Measurements from ENCODE around the gene OGDH. TPM values are rescaled to one million over a fixed set of nuclear protein-coding genes. Genes with fewer than 3 reads are reported as not detected.

The OGDH gene
- total and polyA plus RNA-seq, 7 donors: 176 to 500 (median 252) TPM

- no peaks in the 10 kb centered on the region for H3K36me3 ChIP-seq (ENCODE audit: insufficient read depth in 1 of 2, low read depth in 1 of 2)
- intact Hi-C loops (cut with DNase I): no loop called here
- H3K4me3 ChIP-seq: no peak overlapping the region
- peak in 3 of 4 donors; percentile 43 to 52 (median 51) for ATAC-seq
- H3K27me3 ChIP-seq (ENCODE audit: insufficient read depth in 3 of 3, low read length in 2 of 3): no peaks in the 10 kb centered on the region
- no peak for TF ChIP-seq CTCF (IDR thresholded peaks at IDR 0.05)
- no peak for DNase-seq
- WGBS, 3 donors: 81 to 88% (median 81%) methylated on average over 5 of the region's 5 CpGs
- H3K9me3 ChIP-seq: no peaks in the 10 kb centered on the region
- no peaks in the 10 kb centered on the region for H3K4me1 ChIP-seq
- no peak overlapping the region for H3K27ac ChIP-seq
These were observed 129.2 kb downstream of the OGDH start for GRCh38 chr7:44735403-44736165.

GRCh38 chr7:44736896-44737295 lies 130.5 kb downstream of the OGDH start:
- no peak overlapping the region for H3K4me3 ChIP-seq
- H3K4me1 ChIP-seq: no peaks in the 10 kb centered on the region
- no peak for TF ChIP-seq CTCF (IDR thresholded peaks at IDR 0.05)
- no peaks in the 10 kb centered on the region for H3K36me3 ChIP-seq (ENCODE audit: insufficient read depth in 1 of 2, low read depth in 1 of 2)
- DNase-seq (no peak), ATAC-seq (no peak)
- no peaks in the 10 kb centered on the region for H3K9me3 ChIP-seq
- WGBS, 3 donors: 83 to 88% (median 86%) methylated on average over 3 of the region's 3 CpGs
- H3K27me3 ChIP-seq (ENCODE audit: insufficient read depth in 3 of 3, low read length in 2 of 3): no peaks in the 10 kb centered on the region
- intact Hi-C loops (cut with DNase I): no loop called here
- no peak overlapping the region for H3K27ac ChIP-seq

GRCh38 chr7:44738051-44738723 lies 131.8 kb downstream of the OGDH start:
- ATAC-seq (no peak), DNase-seq (no peak)
- no peak for TF ChIP-seq CTCF (IDR thresholded peaks at IDR 0.05)
- intact Hi-C loops (cut with DNase I): no loop called here
- Histone ChIP-seq H3K27ac (no peak overlapping the region), H3K27me3 (ENCODE audit: insufficient read depth in 3 of 3, low read length in 2 of 3) (no peaks in the 10 kb centered on the region), H3K4me3 (no peak overlapping the region), H3K36me3 (ENCODE audit: insufficient read depth in 1 of 2, low read depth in 1 of 2) (no peaks in the 10 kb centered on the region), H3K9me3 (no peaks in the 10 kb centered on the region), H3K4me1 (no peaks in the 10 kb centered on the region)
- 86 to 94% (median 93%) methylated on average over 4 of the region's 4 CpGs for WGBS, 3 donors

DNA sequence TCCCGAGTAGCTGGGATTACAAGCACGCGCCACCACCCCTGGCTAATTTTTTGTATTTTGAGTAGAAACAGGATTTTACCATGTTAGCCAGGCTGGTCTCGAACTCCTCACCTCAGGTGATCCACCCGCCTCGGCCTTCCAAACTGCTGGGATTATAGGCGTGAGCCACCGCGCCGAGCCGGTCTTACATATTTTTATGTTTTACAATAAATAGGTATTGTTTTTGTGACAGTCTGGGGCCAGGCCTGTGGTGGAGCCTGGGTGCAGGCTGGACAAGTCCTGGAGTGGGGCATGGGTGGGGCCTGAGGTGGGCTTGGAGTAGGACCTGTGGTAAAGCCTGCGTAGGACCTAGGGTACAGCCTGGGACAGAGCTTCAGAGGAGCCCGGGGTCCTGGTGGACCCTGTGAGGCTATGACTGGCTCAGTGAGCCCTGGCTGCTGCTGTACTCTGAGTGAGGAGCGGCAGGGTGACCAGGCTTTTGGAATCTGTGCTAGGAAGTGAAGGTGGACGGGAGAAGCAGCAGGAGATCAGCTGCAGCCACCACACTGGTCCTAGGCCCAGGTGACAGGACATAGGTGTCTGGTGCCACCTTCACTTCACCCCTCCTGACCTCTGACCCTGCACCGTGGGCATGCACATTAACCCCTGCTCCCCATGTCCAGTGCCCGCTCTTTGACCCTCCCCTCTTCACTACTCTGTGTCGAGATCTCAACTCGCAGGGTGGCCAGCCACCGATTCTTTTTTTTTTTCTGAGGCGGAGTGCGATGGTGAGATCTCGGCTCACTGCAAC lies 132.6 kb downstream of the OGDH start:
- TF ChIP-seq CTCF (IDR thresholded peaks at IDR 0.05): no peak
- ATAC-seq (no peak), DNase-seq (no peak)
- H3K27me3 ChIP-seq (ENCODE audit: insufficient read depth in 3 of 3, low read length in 2 of 3): no peaks in the 10 kb centered on the region
- H3K4me1 ChIP-seq: no peaks in the 10 kb centered on the region
- no peaks in the 10 kb centered on the region for H3K9me3 ChIP-seq
- H3K4me3 ChIP-seq: no peak overlapping the region
- intact Hi-C loops (cut with DNase I): no loop called here
- 89 to 94% (median 93%) methylated on average over 21 to 23 of the region's 23 CpGs for WGBS, 3 donors
- no peak overlapping the region for H3K27ac ChIP-seq
- no peaks in the 10 kb centered on the region for H3K36me3 ChIP-seq (ENCODE audit: insufficient read depth in 1 of 2, low read depth in 1 of 2)

Measured in psoas muscle (tissue), 8 donors.